ENCODE data around the gene COBL. TPM values are rescaled to one million over a fixed set of nuclear protein-coding genes. Genes with fewer than 3 reads are reported as not detected.

Gene COBL
- total and polyA plus RNA-seq, 12 donors = 0.09 to 1.4 (median 0.53) TPM

GRCh38 chr7:51243631-51244030, 73.0 kb downstream of the COBL start:
- WGBS, 4 donors = 88 to 96% (median 93%) methylated on average over 10 of the region's 10 CpGs
- TF ChIP-seq POLR2A (IDR thresholded peaks at IDR 0.05) (no peak), CTCF (IDR thresholded peaks at IDR 0.05) (no peak)
- H3K36me3 ChIP-seq (replicated peaks in 1 of 2) = no peaks in the 10 kb centered on the region
- H3K4me1 ChIP-seq (replicated peaks in 1 of 2) = no peaks in the 10 kb centered on the region
- H3K9me3 ChIP-seq (replicated peaks in 1 of 3) = no peaks in the 10 kb centered on the region
- intact Hi-C loops (cut with DNase I) = no loop called here
- H3K27me3 ChIP-seq = no peaks in the 10 kb centered on the region
- no peak overlapping the region for H3K4me3 ChIP-seq
- peak in 1 of 7 donors; percentile 17 for DNase-seq
- H3K27ac ChIP-seq = no peak overlapping the region

- H3K9me3 ChIP-seq (replicated peaks in 1 of 3) = no peaks in the 10 kb centered on the region
- peak in 1 of 7 donors; percentile 14 for DNase-seq
- TF ChIP-seq CTCF (IDR thresholded peaks at IDR 0.05) (no peak), POLR2A (IDR thresholded peaks at IDR 0.05) (no peak)
- no peaks in the 10 kb centered on the region for H3K4me1 ChIP-seq (replicated peaks in 1 of 2)
- intact Hi-C loops (cut with DNase I) = no loop called here
- H3K36me3 ChIP-seq (replicated peaks in 1 of 2) = no peaks in the 10 kb centered on the region
- no peak overlapping the region for H3K27ac ChIP-seq
- H3K4me3 ChIP-seq = no peak overlapping the region
- WGBS, 4 donors = 82 to 87% (median 85%) methylated on average over 10 to 16 of the region's 16 CpGs
- no peaks in the 10 kb centered on the region for H3K27me3 ChIP-seq
Measured at GRCh38 chr7:51242881-51243518, 73.6 kb downstream of the COBL start.

- intact Hi-C loops (cut with DNase I) = no loop called here
- peak in 1 of 7 donors; percentile 11 for DNase-seq
- H3K36me3 ChIP-seq (replicated peaks in 1 of 2) = no peaks in the 10 kb centered on the region
- TF ChIP-seq CTCF (IDR thresholded peaks at IDR 0.05) (no peak), POLR2A (IDR thresholded peaks at IDR 0.05) (no peak)
- H3K27me3 ChIP-seq = no peaks in the 10 kb centered on the region
- H3K27ac ChIP-seq = no peak overlapping the region
- WGBS, 4 donors = 85 to 89% (median 88%) methylated on average over 5 of the region's 5 CpGs
- no peak overlapping the region for H3K4me3 ChIP-seq
- H3K9me3 ChIP-seq (replicated peaks in 1 of 3) = no peaks in the 10 kb centered on the region
- H3K4me1 ChIP-seq (replicated peaks in 1 of 2) = no peaks in the 10 kb centered on the region
Measured at GRCh38 chr7:51242007-51242691, 74.5 kb downstream of the COBL start.

- peak in 1 of 7 donors; percentile 18 for DNase-seq
- Histone ChIP-seq H3K4me1 (replicated peaks in 1 of 2) (no peaks in the 10 kb centered on the region), H3K27ac (no peak overlapping the region), H3K9me3 (replicated peaks in 1 of 3) (no peaks in the 10 kb centered on the region), H3K27me3 (no peaks in the 10 kb centered on the region), H3K36me3 (replicated peaks in 1 of 2) (no peaks in the 10 kb centered on the region), H3K4me3 (no peak overlapping the region)
- TF ChIP-seq CTCF (IDR thresholded peaks at IDR 0.05) = no peak
- TF ChIP-seq POLR2A (IDR thresholded peaks at IDR 0.05) = no peak
- intact Hi-C loops (cut with DNase I) = no loop called here
- WGBS, 4 donors = 68 to 79% (median 73%) methylated on average over 4 of the region's 4 CpGs
Measured at GRCh38 chr7:51240868-51241267, 75.7 kb downstream of the COBL start.

Measured in adrenal gland (tissue), 12 donors.